Liver (tissue), 9 donors: ENCODE data around the gene TMEM125. TPM values are rescaled to one million over a fixed set of nuclear protein-coding genes. Genes with fewer than 3 reads are reported as not detected.

Source experiments
- DNase-seq: peaks from one replicate; pipeline ENCODE4 v3.0.0-alpha.2; 2017; ENCODE audit warnings: low spot score
- H3K27ac ChIP-seq, 2 donors: one replicate each; pipeline ENCODE4 v1.7.0; 2013; ENCODE audit warnings: inconsistent platforms in 2 of 2, low read length in 2 of 2, control low read depth in 1 of 2, low read depth in 1 of 2, mild to moderate bottlenecking in 1 of 2
- H3K27me3 ChIP-seq, 4 donors: one replicate each; pipeline versions ENCODE4 v1.6.1 to v1.7.0; 2013; ENCODE audit warnings: low read length in 3 of 4, inconsistent platforms in 1 of 4, mild to moderate bottlenecking in 1 of 4, moderate library complexity in 1 of 4; ENCODE audit not compliant: control insufficient read depth in 4 of 4, insufficient read depth in 4 of 4
- H3K36me3 ChIP-seq, 4 donors: one replicate each; pipeline versions ENCODE4 v1.6.1 to v1.7.0; 2013; ENCODE audit warnings: low read length in 3 of 4, mild to moderate bottlenecking in 3 of 4, low read depth in 1 of 4, moderate library complexity in 1 of 4; ENCODE audit not compliant: control insufficient read depth in 4 of 4, insufficient read depth in 3 of 4
- H3K4me1 ChIP-seq, 4 donors: one replicate each; pipeline versions ENCODE4 v1.6.1 to v1.7.0; 2013; ENCODE audit warnings: low read length in 3 of 4, mild to moderate bottlenecking in 3 of 4, moderate library complexity in 1 of 4; ENCODE audit not compliant: control insufficient read depth in 4 of 4, insufficient read depth in 4 of 4
- H3K4me3 ChIP-seq, 3 donors: one replicate each; pipeline versions ENCODE4 v1.6.1 to v1.7.0; 2013; ENCODE audit warnings: low read length in 3 of 3, control low read depth in 1 of 3, low read depth in 1 of 3, mild to moderate bottlenecking in 1 of 3
- H3K9ac ChIP-seq, 2 donors: one replicate each; pipeline ENCODE4 v1.7.0; 2013; ENCODE audit warnings: low read length in 2 of 2, mild to moderate bottlenecking in 2 of 2, moderate library complexity in 2 of 2, control low read depth in 1 of 2, low read depth in 1 of 2
- H3K9me3 ChIP-seq, 4 donors: one replicate each; pipeline versions ENCODE4 v1.6.1 to v1.7.0; 2013; ENCODE audit warnings: low read length in 3 of 4; ENCODE audit not compliant: control insufficient read depth in 4 of 4
- EGR1 ChIP-seq, 2 donors: IDR thresholded peaks; 2 replicates each; pipeline ENCODE4 v1.6.1; 2016 to 2018; ENCODE audit warnings: antibody characterized with exemption in 2 of 2, low read depth in 2 of 2
- FOXA1 ChIP-seq: IDR thresholded peaks from 2 replicates; pipeline ENCODE4 v1.6.1; 2016; ENCODE audit warnings: antibody characterized with exemption
- FOXA2 ChIP-seq: IDR thresholded peaks from 2 replicates; pipeline ENCODE4 v1.6.1; 2016; ENCODE audit warnings: antibody characterized with exemption
- GABPA ChIP-seq, 2 donors: IDR thresholded peaks in 1 of 2; conservative IDR thresholded peaks in 1 of 2; 2 replicates each; pipeline ENCODE4 v1.6.1; 2016; ENCODE audit warnings: antibody characterized with exemption in 2 of 2, mild to moderate bottlenecking in 1 of 2, moderate library complexity in 1 of 2
- HNF4A ChIP-seq, 2 donors: conservative IDR thresholded peaks; 2 replicates each; pipeline ENCODE4 v1.6.1; 2016; ENCODE audit warnings: antibody characterized with exemption in 2 of 2, mild to moderate bottlenecking in 2 of 2
- HNF4G ChIP-seq: IDR thresholded peaks from 2 replicates; pipeline ENCODE4 v1.6.1; 2016; ENCODE audit warnings: antibody characterized with exemption
- JUND ChIP-seq, 2 donors: IDR thresholded peaks; 2 replicates each; pipeline ENCODE4 v1.6.1; 2016; ENCODE audit warnings: antibody characterized with exemption in 2 of 2
- NR2F2 ChIP-seq: IDR thresholded peaks from 2 replicates; pipeline ENCODE4 v1.6.1; 2016; ENCODE audit warnings: antibody characterized with exemption
- RAD21 ChIP-seq, 2 donors: IDR thresholded peaks; 2 replicates each; pipeline ENCODE4 v1.6.1; 2016; ENCODE audit warnings: antibody characterized with exemption in 2 of 2, mild to moderate bottlenecking in 2 of 2
- RXRA ChIP-seq, 2 donors: IDR thresholded peaks; 2 replicates each; pipeline ENCODE4 v1.6.1; 2017 to 2018; ENCODE audit warnings: antibody characterized with exemption in 2 of 2, mild to moderate bottlenecking in 1 of 2
- SP1 ChIP-seq: IDR thresholded peaks from 2 replicates; pipeline ENCODE4 v1.6.1; 2018; ENCODE audit warnings: antibody characterized with exemption, mild to moderate bottlenecking
- YY1 ChIP-seq: IDR thresholded peaks from 2 replicates; pipeline ENCODE4 v1.6.1; 2016; ENCODE audit warnings: antibody characterized with exemption, mild to moderate bottlenecking
- ZBTB33 ChIP-seq: IDR thresholded peaks from 2 replicates; pipeline ENCODE4 v1.6.1; 2016; ENCODE audit warnings: antibody characterized with exemption
- WGBS: extraction: QIAGEN DNeasy Blood & Tissue Kit; methylation state at CpG from one replicate; pipeline ENCODE4 v1.1.7; 2013; 5-methylcytosine and 5-hydroxymethylcytosine counted together
- polyA plus RNA-seq, 2 donors: library from polyadenylated mRNA; stranded (reverse) in 1 of 2; unstranded in 1 of 2; fragments of 200-250 nt in 1 of 2; fragments of >200 nt in 1 of 2; fragmentation: Nextera tagmentation in 1 of 2; extraction: Ambion mirVana in 1 of 2; gene quantifications; one replicate each; pipeline versions ENCODE4 v1.2.1 to v1.2.3, GENCODE V29; 2013 to 2015
- total RNA-seq, 2 donors: library from RNA; depleted of rRNA; stranded (reverse); fragments of >200 nt; gene quantifications; one replicate each; pipeline ENCODE4 v1.2.3, GENCODE V29; 2014
- TF ChIP-seq, protein P1 (sequence below): fragments of 150-350 bp; IDR thresholded peaks from 2 replicates; pipeline ENCODE4 v1.5.1; 2017; ENCODE audit warnings: improper control_type of control experiment, low read depth, low read length; ENCODE audit not compliant: missing input control
- donor health status: healthy.
- donor health status: healthy.
- donor health status: healthy.
- donor health status: healthy.
- donor health status: healthy.

The TMEM125 gene
- total and polyA plus RNA-seq, 4 donors = 0.21 to 1.0 (median 0.69) TPM

DNA sequence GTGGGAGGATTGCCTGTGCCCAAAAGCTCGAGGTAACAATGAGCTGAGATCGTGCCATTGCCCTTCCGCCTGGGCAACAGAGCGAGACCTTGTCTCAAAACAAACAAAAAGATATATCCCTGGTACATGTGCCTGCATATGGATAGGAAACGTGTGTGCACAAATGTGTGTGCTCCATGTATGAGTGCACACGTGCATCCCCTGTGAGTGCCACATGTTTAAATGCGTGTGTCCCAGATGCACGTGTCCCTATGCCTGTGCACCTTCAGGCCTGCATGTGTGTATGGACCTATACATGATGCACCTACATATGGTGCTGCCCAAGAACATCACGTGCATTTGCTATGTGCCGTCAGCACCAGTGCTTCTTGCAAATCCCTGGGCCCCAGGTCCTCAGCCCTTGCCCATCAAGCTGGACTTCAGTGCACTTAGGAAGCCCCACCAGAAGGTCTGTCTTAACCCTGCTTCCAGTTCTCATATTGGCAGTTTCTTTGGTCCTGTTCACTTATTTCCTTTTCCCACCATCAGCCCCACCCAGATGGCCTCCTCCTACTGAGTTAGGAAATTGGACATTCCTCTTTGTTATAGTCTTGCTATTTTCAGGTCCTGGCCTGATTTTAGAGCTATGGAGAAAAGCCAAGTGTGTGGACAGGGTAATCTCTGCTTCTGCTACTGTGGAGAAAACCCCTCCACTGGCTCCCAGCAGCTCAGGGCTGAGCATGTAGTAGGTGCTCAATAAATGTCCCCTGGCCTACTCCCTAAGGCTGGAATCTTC lies 46.4 kb downstream of the TMEM125 start:
- TF ChIP-seq FOXA2 = no peak
- no peak for TF ChIP-seq HNF4G
- TF ChIP-seq RXRA (IDR thresholded peaks at IDR 0.05) = no peak
- TF ChIP-seq NR2F2 = no peak
- no peak for TF ChIP-seq YY1
- no peak for TF ChIP-seq JUND (IDR thresholded peaks at IDR 0.05)
- TF ChIP-seq, protein P1, sequence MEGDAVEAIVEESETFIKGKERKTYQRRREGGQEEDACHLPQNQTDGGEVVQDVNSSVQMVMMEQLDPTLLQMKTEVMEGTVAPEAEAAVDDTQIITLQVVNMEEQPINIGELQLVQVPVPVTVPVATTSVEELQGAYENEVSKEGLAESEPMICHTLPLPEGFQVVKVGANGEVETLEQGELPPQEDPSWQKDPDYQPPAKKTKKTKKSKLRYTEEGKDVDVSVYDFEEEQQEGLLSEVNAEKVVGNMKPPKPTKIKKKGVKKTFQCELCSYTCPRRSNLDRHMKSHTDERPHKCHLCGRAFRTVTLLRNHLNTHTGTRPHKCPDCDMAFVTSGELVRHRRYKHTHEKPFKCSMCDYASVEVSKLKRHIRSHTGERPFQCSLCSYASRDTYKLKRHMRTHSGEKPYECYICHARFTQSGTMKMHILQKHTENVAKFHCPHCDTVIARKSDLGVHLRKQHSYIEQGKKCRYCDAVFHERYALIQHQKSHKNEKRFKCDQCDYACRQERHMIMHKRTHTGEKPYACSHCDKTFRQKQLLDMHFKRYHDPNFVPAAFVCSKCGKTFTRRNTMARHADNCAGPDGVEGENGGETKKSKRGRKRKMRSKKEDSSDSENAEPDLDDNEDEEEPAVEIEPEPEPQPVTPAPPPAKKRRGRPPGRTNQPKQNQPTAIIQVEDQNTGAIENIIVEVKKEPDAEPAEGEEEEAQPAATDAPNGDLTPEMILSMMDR = no peak
- no peak for TF ChIP-seq EGR1 (IDR thresholded peaks at IDR 0.05; ENCODE audit: low read depth in 2 of 2)
- TF ChIP-seq RAD21 (IDR thresholded peaks at IDR 0.05) = no peak
- Histone ChIP-seq H3K4me1 (peaks cover 13 to 37% (median 26%) of the 10 kb centered on the region in 4 donors), H3K4me3 (no peak overlapping the region), H3K9me3 (no peaks in the 10 kb centered on the region), H3K27me3 (no peaks in the 10 kb centered on the region), H3K27ac (no peak overlapping the region), H3K36me3 (peaks cover 0 to 4% (median 0%) of the 10 kb centered on the region in 4 donors), H3K9ac (no peak overlapping the region)
- no peak for DNase-seq
- 93% methylated on average over 10 of the region's 10 CpGs for WGBS

DNA sequence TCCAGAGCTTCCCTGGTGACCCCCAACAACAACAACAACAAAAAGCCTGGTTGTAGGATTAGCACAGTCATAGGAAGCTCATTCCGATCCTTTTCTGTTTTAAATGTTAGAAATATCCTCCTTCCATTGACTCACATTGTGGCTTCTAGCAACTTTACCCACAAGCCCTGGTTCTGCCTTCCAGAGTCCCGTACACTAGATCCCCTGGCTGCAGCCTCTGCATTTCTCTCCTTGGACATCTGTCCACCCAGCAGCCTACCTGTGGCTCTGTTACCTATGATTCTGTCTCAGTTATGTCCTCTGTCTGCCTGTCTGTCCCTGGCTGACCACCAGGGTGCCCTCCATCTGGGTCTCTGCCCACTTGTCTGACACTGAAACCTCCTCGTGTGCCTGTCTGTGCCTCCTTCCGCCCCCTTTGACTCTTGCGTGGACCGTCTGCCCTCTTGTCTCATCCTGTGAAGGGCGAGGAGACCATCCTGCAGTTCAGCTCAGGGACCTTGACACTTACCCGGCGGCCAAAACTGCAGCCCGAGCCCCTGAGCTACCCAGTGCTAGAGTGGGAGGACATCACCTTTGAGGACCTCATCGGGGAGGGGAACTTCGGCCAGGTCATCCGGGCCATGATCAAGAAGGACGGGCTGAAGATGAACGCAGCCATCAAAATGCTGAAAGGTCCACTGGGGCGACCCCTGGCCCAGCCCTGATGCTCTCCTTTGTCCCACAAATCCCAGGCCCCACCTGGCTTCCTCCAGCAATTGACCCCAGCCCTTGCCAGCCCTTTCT lies 47.1 kb downstream of the TMEM125 start:
- peaks cover 0 to 4% (median 0%) of the 10 kb centered on the region in 4 donors for H3K36me3 ChIP-seq
- no peaks in the 10 kb centered on the region for H3K9me3 ChIP-seq
- no peak overlapping the region for H3K4me3 ChIP-seq
- H3K27ac ChIP-seq = no peak overlapping the region
- H3K27me3 ChIP-seq = no peaks in the 10 kb centered on the region
- no peak overlapping the region for H3K9ac ChIP-seq
- TF ChIP-seq ZBTB33 (no peak), FOXA1 (no peak), SP1 (no peak), RAD21 (IDR thresholded peaks at IDR 0.05) (no peak), HNF4A (conservative IDR thresholded peaks at IDR 0.05) (no peak), GABPA (IDR thresholded peaks at IDR 0.05 in 1 of 2, conservative IDR thresholded peaks at IDR 0.05 in 1 of 2) (no peak)
- WGBS = 91% methylated on average over 16 of the region's 16 CpGs
- DNase-seq = no peak
- H3K4me1 ChIP-seq = peaks cover 13 to 30% (median 23%) of the 10 kb centered on the region in 4 donors
